MCF 10A (cell line): ENCODE data around the gene LCN2. TPM values are rescaled to one million over a fixed set of nuclear protein-coding genes. Genes with fewer than 3 reads are reported as not detected.

Source experiments
- BruUV-seq: library from RNA; stranded (reverse); fragments of 400-500 nt; replicated peaks from 2 replicates; lab custom pipeline; 2021; lab: Mats Ljungman, UMichigan
- CTCF ChIA-PET: fragments of 300-600 bp; sonication (Branson Sonifier 250); formaldehyde crosslinking; extraction: SDS; loops from one replicate; lab custom pipeline; 2021; ENCODE audit warnings: antibody characterized with exemption, inconsistent platforms; lab: Yijun Ruan, JAX
- POLR2A ChIA-PET: fragments of 300-600, 350-650 bp; sonication (Branson Sonifier 250); formaldehyde crosslinking; extraction: SDS; loops from one replicate; lab custom pipeline; 2020; ENCODE audit warnings: antibody characterized with exemption, inconsistent platforms; lab: Yijun Ruan, JAX
- DNase-seq: peaks from one replicate; pipeline ENCODE4 v3.0.0-alpha.2; 2018; ENCODE audit not compliant: unreplicated experiment
- H3K27ac Mint-ChIP-seq: one replicate; pipeline ENCODE4 v1.8.0; 2022; ENCODE audit warnings: mild to moderate bottlenecking, low read depth, mixed read lengths; ENCODE audit not compliant: unreplicated experiment
- H3K27me3 Mint-ChIP-seq: one replicate; pipeline ENCODE4 v1.8.0; 2022; ENCODE audit warnings: mixed read lengths; ENCODE audit not compliant: insufficient read depth, unreplicated experiment
- H3K36me3 Mint-ChIP-seq: one replicate; pipeline ENCODE4 v1.8.0; 2022; ENCODE audit warnings: mild to moderate bottlenecking, moderate library complexity, mixed read lengths; ENCODE audit not compliant: insufficient read depth, unreplicated experiment
- H3K4me1 Mint-ChIP-seq: one replicate; pipeline ENCODE4 v1.8.0; 2022; ENCODE audit warnings: mixed read lengths; ENCODE audit not compliant: insufficient read depth, unreplicated experiment
- H3K4me3 Mint-ChIP-seq: one replicate; pipeline ENCODE4 v1.8.0; 2022; ENCODE audit warnings: mild to moderate bottlenecking, moderate library complexity, mixed read lengths; ENCODE audit not compliant: unreplicated experiment
- H3K9me3 Mint-ChIP-seq: one replicate; pipeline ENCODE4 v1.8.0; 2022; ENCODE audit warnings: mixed read lengths; ENCODE audit not compliant: unreplicated experiment
- intact Hi-C: fragments of 100-400 bp; cut with micrococcal nuclease; formaldehyde crosslinking; loops from 2 replicates; pipeline ENCODE4 v1.14.1; 2022
- total RNA-seq: library from RNA; stranded (reverse); gene quantifications from 2 replicates; pipeline ENCODE4 v1.2.3, GENCODE V29; 2022
- TF ChIP-seq, protein P1 (sequence below): fragments of 200-600 bp; IDR thresholded peaks from one replicate; pipeline ENCODE4 v1.8.0; 2022; ENCODE audit warnings: antibody characterized with exemption, mild to moderate bottlenecking; ENCODE audit not compliant: unreplicated experiment

LCN2 gene
- total RNA-seq, 1 experiment from 2014 or later: 7.7 TPM

DNA sequence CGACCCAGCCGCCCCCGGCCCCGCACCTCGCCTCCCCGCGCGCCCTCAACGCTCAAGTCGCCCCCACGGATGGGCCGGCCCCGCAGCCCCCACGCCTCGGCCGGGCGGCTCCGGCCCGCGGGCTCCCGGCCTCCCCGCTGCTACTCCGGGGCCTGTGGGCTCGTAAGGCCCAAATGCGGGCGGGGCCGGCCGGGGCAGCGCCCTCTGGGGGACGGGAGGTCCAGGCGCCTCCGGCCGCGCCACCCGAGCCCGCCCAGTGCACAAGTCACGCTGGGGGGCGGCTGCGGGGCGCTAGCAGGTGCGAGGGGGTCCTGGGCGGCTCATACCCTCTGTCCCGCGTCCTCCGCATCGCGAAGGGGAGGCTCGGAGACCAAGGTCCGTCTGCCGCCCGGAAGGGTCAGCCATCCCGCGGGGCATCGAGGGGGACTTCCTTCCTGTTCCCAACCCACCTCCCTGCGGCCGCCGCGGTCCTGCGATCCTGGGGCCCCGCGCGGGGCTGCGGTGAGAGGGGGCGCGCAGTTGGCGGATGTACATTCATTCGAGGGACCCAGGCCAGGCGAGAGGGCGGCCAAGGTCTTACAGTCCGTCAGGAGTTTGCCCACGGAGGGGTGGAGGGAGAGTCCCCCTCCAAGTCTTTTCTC lies 42.3 kb downstream of the LCN2 start, which contains the start of gene CIZ1:
TSS of gene CIZ1 (minus strand) at position 167 of the 641 bp plus-strand sequence. CDS start 715 bp downstream, outside the sequence.
- H3K4me1 Mint-ChIP-seq: peaks cover 4% of the 10 kb centered on the region
- H3K9me3 Mint-ChIP-seq: no peaks in the 10 kb centered on the region
- H3K27ac Mint-ChIP-seq: peak within 1 kb of the TSS; percentile 93
- BruUV-seq: TSS peak; percentile 70
- peak; percentile 74 for DNase-seq
- peak within 1 kb of the TSS; percentile 91 for H3K4me3 Mint-ChIP-seq
- intact Hi-C loops: loop anchor here (5.0 kb wide), 1 partner anchor 64 kb away; the partner anchor contains the start of gene PTGES2
- ChIA-PET POLR2A (interaction anchor here (1.0 to 2.0 kb wide), 6 partner anchors 14 to 150 kb away, joined by 3 to 11 read pairs (median 3); partner anchors contain the start of gene BBLN), CTCF (interaction anchor here (0.6 to 1.2 kb wide), 5 partner anchors 9 to 668 kb away, joined by 3 to 4 read pairs (median 3); no protein-coding TSS in a partner anchor)
- H3K36me3 Mint-ChIP-seq: peaks cover 25% of the 10 kb centered on the region
- no peaks in the 10 kb centered on the region for H3K27me3 Mint-ChIP-seq
- TF ChIP-seq, protein P1, sequence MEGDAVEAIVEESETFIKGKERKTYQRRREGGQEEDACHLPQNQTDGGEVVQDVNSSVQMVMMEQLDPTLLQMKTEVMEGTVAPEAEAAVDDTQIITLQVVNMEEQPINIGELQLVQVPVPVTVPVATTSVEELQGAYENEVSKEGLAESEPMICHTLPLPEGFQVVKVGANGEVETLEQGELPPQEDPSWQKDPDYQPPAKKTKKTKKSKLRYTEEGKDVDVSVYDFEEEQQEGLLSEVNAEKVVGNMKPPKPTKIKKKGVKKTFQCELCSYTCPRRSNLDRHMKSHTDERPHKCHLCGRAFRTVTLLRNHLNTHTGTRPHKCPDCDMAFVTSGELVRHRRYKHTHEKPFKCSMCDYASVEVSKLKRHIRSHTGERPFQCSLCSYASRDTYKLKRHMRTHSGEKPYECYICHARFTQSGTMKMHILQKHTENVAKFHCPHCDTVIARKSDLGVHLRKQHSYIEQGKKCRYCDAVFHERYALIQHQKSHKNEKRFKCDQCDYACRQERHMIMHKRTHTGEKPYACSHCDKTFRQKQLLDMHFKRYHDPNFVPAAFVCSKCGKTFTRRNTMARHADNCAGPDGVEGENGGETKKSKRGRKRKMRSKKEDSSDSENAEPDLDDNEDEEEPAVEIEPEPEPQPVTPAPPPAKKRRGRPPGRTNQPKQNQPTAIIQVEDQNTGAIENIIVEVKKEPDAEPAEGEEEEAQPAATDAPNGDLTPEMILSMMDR: peak; percentile 76

GRCh38 chr9:128192601-128193371 lies 43.5 kb downstream of the LCN2 start:
- Mint-ChIP-seq H3K36me3 (peaks cover 23% of the 10 kb centered on the region), H3K27me3 (no peaks in the 10 kb centered on the region)

GRCh38 chr9:128193469-128194096 lies 44.3 kb downstream of the LCN2 start:
- no peak overlapping the region for H3K27ac Mint-ChIP-seq
- CTCF ChIA-PET: interaction anchor here (0.6 to 1.1 kb wide), 2 partner anchors 10 to 81 kb away, joined by 3 read pairs; no protein-coding TSS in a partner anchor
- no peaks in the 10 kb centered on the region for H3K27me3 Mint-ChIP-seq
- DNase-seq: no peak
- peaks cover 4% of the 10 kb centered on the region for H3K4me1 Mint-ChIP-seq
- POLR2A ChIA-PET: interaction anchor here (1.4 to 2.0 kb wide), 3 partner anchors 23 to 148 kb away, joined by 3 to 7 read pairs (median 4); no protein-coding TSS in a partner anchor
- no peaks in the 10 kb centered on the region for H3K9me3 Mint-ChIP-seq
- H3K36me3 Mint-ChIP-seq: peaks cover 15% of the 10 kb centered on the region
- no TSS peak for BruUV-seq
- intact Hi-C loops: loop anchor here (5.0 kb wide), 1 partner anchor 66 kb away; the partner anchor contains the start of gene PTGES2
- TF ChIP-seq, protein P1: no peak
- peak overlapping the region; percentile 91 for H3K4me3 Mint-ChIP-seq

More at GRCh38 chr9:128192601-128193371, 43.5 kb downstream of the LCN2 start:
- POLR2A ChIA-PET: interaction anchor here (0.6 to 2.0 kb wide), 5 partner anchors 24 to 443 kb away, joined by 3 to 7 read pairs (median 4); no protein-coding TSS in a partner anchor
- no peaks in the 10 kb centered on the region for H3K9me3 Mint-ChIP-seq
- no TSS peak for BruUV-seq
- peak overlapping the region; percentile 91 for H3K4me3 Mint-ChIP-seq
- H3K4me1 Mint-ChIP-seq: peaks cover 4% of the 10 kb centered on the region
- intact Hi-C loops: loop anchor here (5.0 kb wide), 1 partner anchor 65 kb away; the partner anchor contains the start of gene PTGES2
- TF ChIP-seq, protein P1: no peak
- DNase-seq: peak; percentile 79
- peak overlapping the region; percentile 93 for H3K27ac Mint-ChIP-seq
- CTCF ChIA-PET: interaction anchor here (0.6 to 1.1 kb wide), 3 partner anchors 9 to 80 kb away, joined by 3 to 4 read pairs (median 3); no protein-coding TSS in a partner anchor
